A549 (cell line): ENCODE results near the gene ANKRD11. TPM values are rescaled to one million over a fixed set of nuclear protein-coding genes. Genes with fewer than 3 reads are reported as not detected.

ENCODE experiments used
- ATAC-seq, 2 experiments: fragments of 200-7000 bp in 1 of 2; fragments of >200 bp in 1 of 2; cut with Nextera tagmentation in 1 of 2; cut with Tn5 transposase in 1 of 2; 3 replicates each; pipeline versions ENCODE4 v1.8.0 to v1.9.1; 2018 to 2020; ENCODE audit warnings: mild to moderate bottlenecking in 1 of 2, moderate library complexity in 1 of 2
- CTCF ChIA-PET: fragments of 300-600 bp; sonication (Branson Sonifier 250); formaldehyde crosslinking; extraction: SDS; loops from one replicate; lab custom pipeline; 2021; ENCODE audit warnings: antibody characterized with exemption, inconsistent platforms; lab: Yijun Ruan, JAX
- POLR2A ChIA-PET: fragments of 350-600 bp; formaldehyde crosslinking; extraction: SDS; loops from one replicate; lab custom pipeline; 2021; ENCODE audit warnings: antibody characterized with exemption, inconsistent platforms; lab: Yijun Ruan, JAX
- DNase-seq, 2 experiments: peaks; one replicate each; pipeline versions ENCODE4 v3.0.0 to v3.0.0-alpha.2; 2011 to 2016; ENCODE audit warnings: low read depth in 1 of 2, low spot score in 1 of 2
- FAIRE-seq: peaks from 2 replicates; lab custom pipeline; 2011; peaks lifted over from hg19 to GRCh38; lab: Jason Lieb, UNC
- H3K27ac ChIP-seq, 2 experiments: fragments of >200 bp; sonication (Bioruptor Twin); formaldehyde crosslinking; 3 replicates each; pipeline ENCODE4 v1.5.1; 2016 to 2017
- H3K4me1 ChIP-seq: fragments of >200 bp; sonication (Bioruptor Twin); formaldehyde crosslinking; 3 replicates; pipeline ENCODE4 v1.6.1; 2016
- H3K4me2 ChIP-seq: fragments of >200 bp; sonication (Bioruptor Twin); formaldehyde crosslinking; 3 replicates; pipeline ENCODE4 v1.6.1; 2016
- H3K4me3 ChIP-seq: fragments of >200 bp; sonication (Bioruptor Twin); formaldehyde crosslinking; 3 replicates; pipeline ENCODE4 v1.5.1; 2016
- H3K9me3 ChIP-seq: fragments of >200 bp; sonication (Bioruptor Twin); formaldehyde crosslinking; 3 replicates; pipeline ENCODE4 v1.6.1; 2016
- BHLHE40 ChIP-seq: IDR thresholded peaks from 2 replicates; pipeline ENCODE4 v1.6.1; 2012; ENCODE audit warnings: low read depth, low read length, inconsistent platforms
- CBX2 ChIP-seq: fragments of 200-600 bp; sonication (generic); IDR thresholded peaks from 2 replicates; pipeline ENCODE4 v1.6.1; 2016; ENCODE audit warnings: low read depth, mild to moderate bottlenecking, borderline replicate concordance
- EHMT2 ChIP-seq: fragments of 200-600 bp; sonication (generic); IDR thresholded peaks from 2 replicates; pipeline ENCODE4 v1.6.1; 2016; ENCODE audit warnings: antibody characterized with exemption, low read depth, mild to moderate bottlenecking, moderate library complexity
- EP300 ChIP-seq, 2 experiments: fragments of >200 bp; sonication (Bioruptor Twin); formaldehyde crosslinking; IDR thresholded peaks; 2 replicates in 1 of 2; 3 replicates in 1 of 2; pipeline ENCODE4 v1.6.1; 2016 to 2017
- ESRRA ChIP-seq: fragments of 150-350 bp; IDR thresholded peaks from 2 replicates; pipeline ENCODE4 v1.6.1; 2014; ENCODE audit warnings: mild to moderate bottlenecking, low read length, borderline replicate concordance
- GATA3 ChIP-seq: IDR thresholded peaks from 2 replicates; pipeline ENCODE4 v1.6.1; 2012; ENCODE audit warnings: borderline replicate concordance
- HEYL ChIP-seq: fragments of 250-450 bp; sonication (Bioruptor Pico); IDR thresholded peaks from 2 replicates; pipeline ENCODE4 v1.8.0; 2021; ENCODE audit warnings: mild to moderate bottlenecking, moderate library complexity
- HOXA7 ChIP-seq: fragments of 250-450 bp; sonication (Bioruptor Pico); IDR thresholded peaks from 2 replicates; pipeline ENCODE4 v1.5.0; 2020; ENCODE audit warnings: mild to moderate bottlenecking, moderate library complexity
- HOXB5 ChIP-seq: fragments of 250-450 bp; sonication (Bioruptor Pico); IDR thresholded peaks from 2 replicates; pipeline ENCODE4 v1.5.0; 2020; ENCODE audit warnings: mild to moderate bottlenecking, moderate library complexity
- MAFK ChIP-seq: fragments of 450-650 bp; IDR thresholded peaks from 2 replicates; pipeline ENCODE4 v1.6.1; 2014; ENCODE audit not compliant: partially characterized antibody
- NFE2L2 ChIP-seq: fragments of 150-350 bp; conservative IDR thresholded peaks from 2 replicates; pipeline ENCODE4 v1.6.1; 2014; ENCODE audit warnings: low read length
- NPAS2 ChIP-seq: fragments of 250-450 bp; sonication (Bioruptor Pico); IDR thresholded peaks from 2 replicates; pipeline ENCODE4 v1.8.0; 2022; ENCODE audit warnings: mild to moderate bottlenecking, moderate library complexity, borderline replicate concordance
- POLR2A ChIP-seq: IDR thresholded peaks from 2 replicates; pipeline ENCODE4 v1.6.1; 2012; ENCODE audit warnings: mild to moderate bottlenecking, low read length
- RAD21 ChIP-seq, 2 experiments: fragments of >200 bp in 1 of 2; sonication (Bioruptor Twin) in 1 of 2; formaldehyde crosslinking in 1 of 2; IDR thresholded peaks in 1 of 2; conservative IDR thresholded peaks in 1 of 2; 2 replicates in 1 of 2; 3 replicates in 1 of 2; pipeline ENCODE4 v1.6.1; 2012 to 2018; ENCODE audit warnings: inconsistent platforms in 1 of 2
- RNF2 ChIP-seq: fragments of 200-600 bp; sonication (generic); IDR thresholded peaks from 2 replicates; pipeline ENCODE4 v1.6.1; 2016; ENCODE audit warnings: low read depth, mild to moderate bottlenecking, antibody characterized with exemption, moderate library complexity, borderline replicate concordance
- SMC3 ChIP-seq: fragments of >200 bp; sonication (Bioruptor Twin); formaldehyde crosslinking; IDR thresholded peaks from 3 replicates; pipeline ENCODE4 v1.6.1; 2018; ENCODE audit warnings: inconsistent platforms
- ZC3H11A ChIP-seq: fragments of 450-650 bp; IDR thresholded peaks from 2 replicates; pipeline ENCODE4 v1.6.1; 2014; ENCODE audit warnings: antibody characterized with exemption, mild to moderate bottlenecking
- ZSCAN20 ChIP-seq: fragments of 250-450 bp; sonication (Bioruptor Pico); IDR thresholded peaks from 2 replicates; pipeline ENCODE4 v1.8.0; 2022; ENCODE audit warnings: mild to moderate bottlenecking, moderate library complexity
- WGBS: methylation state at CpG from one replicate; pipeline ENCODE4 v1.1.6; 2017; ENCODE audit errors: missing lambda C conversion rate; 5-methylcytosine and 5-hydroxymethylcytosine counted together
- polyA plus RNA-seq, 4 experiments: library from polyadenylated mRNA; depleted of rRNA in 3 of 4; stranded (reverse); fragments of >200 nt; fragmentation: RNase III in 1 of 4; extraction: RNeasy Plus Mini Kit Qiagen cat#74134 plus additional on column Dnase treatment in 1 of 4; gene quantifications; 2 replicates in 3 of 4; 3 replicates in 1 of 4; pipeline ENCODE4 v1.2.3, GENCODE V29; 2011 to 2017
- TF ChIP-seq, protein P1 (sequence below): IDR thresholded peaks from 2 replicates; pipeline ENCODE4 v1.6.1; 2012
- TF ChIP-seq, protein P2 (sequence below): fragments of 250-450 bp; sonication (Bioruptor Pico); IDR thresholded peaks from 2 replicates; pipeline ENCODE4 v1.5.0; 2021; ENCODE audit warnings: mild to moderate bottlenecking, moderate library complexity, borderline replicate concordance
- TF ChIP-seq, protein P3 (sequence below): fragments of 450-650 bp; IDR thresholded peaks from 2 replicates; pipeline ENCODE4 v1.6.1; 2014; ENCODE audit warnings: antibody characterized with exemption

The ANKRD11 gene
- polyA plus RNA-seq, 2 of the 4 experiments (the other 2 are of a cell fraction): 53.6 to 54.9 TPM

- Histone ChIP-seq H3K4me2 (no peak overlapping the region), H3K4me1 (peaks cover 56% of the 10 kb centered on the region), H3K27ac (no peak overlapping the region), H3K9me3 (no peaks in the 10 kb centered on the region), H3K4me3 (no peak overlapping the region)
- DNase-seq: no peak
- ChIA-PET CTCF (interaction anchor here (0.9 kb wide), 1 partner anchor 15 kb away, joined by 3 read pairs; no protein-coding TSS in a partner anchor), POLR2A (no interaction called here)
- WGBS: 97% methylated on average over 7 of the region's 7 CpGs
- ATAC-seq: no peak
- TF ChIP-seq EHMT2 (no peak), RAD21 (conservative IDR thresholded peaks at IDR 0.05 in 1 of 2, IDR thresholded peaks at IDR 0.05 in 1 of 2) (no peak), HOXA7 (CRISPR knock-in tag) (no peak), ESRRA (no peak), HOXB5 (CRISPR knock-in tag) (no peak), NPAS2 (CRISPR knock-in tag) (no peak), MAFK (no peak), CBX2 (no peak)
- TF ChIP-seq, protein P1, sequence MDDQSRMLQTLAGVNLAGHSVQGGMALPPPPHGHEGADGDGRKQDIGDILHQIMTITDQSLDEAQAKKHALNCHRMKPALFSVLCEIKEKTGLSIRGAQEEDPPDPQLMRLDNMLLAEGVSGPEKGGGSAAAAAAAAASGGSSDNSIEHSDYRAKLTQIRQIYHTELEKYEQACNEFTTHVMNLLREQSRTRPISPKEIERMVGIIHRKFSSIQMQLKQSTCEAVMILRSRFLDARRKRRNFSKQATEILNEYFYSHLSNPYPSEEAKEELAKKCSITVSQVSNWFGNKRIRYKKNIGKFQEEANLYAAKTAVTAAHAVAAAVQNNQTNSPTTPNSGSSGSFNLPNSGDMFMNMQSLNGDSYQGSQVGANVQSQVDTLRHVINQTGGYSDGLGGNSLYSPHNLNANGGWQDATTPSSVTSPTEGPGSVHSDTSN: no peak
- TF ChIP-seq, protein P2, sequence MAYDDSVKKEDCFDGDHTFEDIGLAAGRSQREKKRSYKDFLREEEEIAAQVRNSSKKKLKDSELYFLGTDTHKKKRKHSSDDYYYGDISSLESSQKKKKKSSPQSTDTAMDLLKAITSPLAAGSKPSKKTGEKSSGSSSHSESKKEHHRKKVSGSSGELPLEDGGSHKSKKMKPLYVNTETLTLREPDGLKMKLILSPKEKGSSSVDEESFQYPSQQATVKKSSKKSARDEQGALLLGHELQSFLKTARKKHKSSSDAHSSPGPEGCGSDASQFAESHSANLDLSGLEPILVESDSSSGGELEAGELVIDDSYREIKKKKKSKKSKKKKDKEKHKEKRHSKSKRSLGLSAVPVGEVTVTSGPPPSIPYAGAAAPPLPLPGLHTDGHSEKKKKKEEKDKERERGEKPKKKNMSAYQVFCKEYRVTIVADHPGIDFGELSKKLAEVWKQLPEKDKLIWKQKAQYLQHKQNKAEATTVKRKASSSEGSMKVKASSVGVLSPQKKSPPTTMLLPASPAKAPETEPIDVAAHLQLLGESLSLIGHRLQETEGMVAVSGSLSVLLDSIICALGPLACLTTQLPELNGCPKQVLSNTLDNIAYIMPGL (CRISPR knock-in tag): no peak
- FAIRE-seq: no peak
These were observed 122.8 kb downstream of the ANKRD11 start for GRCh38 chr16:89367538-89367915.

- ATAC-seq: no peak
- TF ChIP-seq ZSCAN20 (CRISPR knock-in tag) (no peak), SMC3 (no peak), POLR2A (no peak), RNF2 (no peak), NFE2L2 (no peak), HEYL (CRISPR knock-in tag) (no peak), ZC3H11A (no peak), GATA3 (no peak), CBX2 (no peak), EP300 (IDR thresholded peaks at IDR 0.05) (no peak), BHLHE40 (no peak)
- TF ChIP-seq, protein P3, sequence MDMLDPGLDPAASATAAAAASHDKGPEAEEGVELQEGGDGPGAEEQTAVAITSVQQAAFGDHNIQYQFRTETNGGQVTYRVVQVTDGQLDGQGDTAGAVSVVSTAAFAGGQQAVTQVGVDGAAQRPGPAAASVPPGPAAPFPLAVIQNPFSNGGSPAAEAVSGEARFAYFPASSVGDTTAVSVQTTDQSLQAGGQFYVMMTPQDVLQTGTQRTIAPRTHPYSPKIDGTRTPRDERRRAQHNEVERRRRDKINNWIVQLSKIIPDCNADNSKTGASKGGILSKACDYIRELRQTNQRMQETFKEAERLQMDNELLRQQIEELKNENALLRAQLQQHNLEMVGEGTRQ: no peak
- TF ChIP-seq, all 56 proteins: peak for 0
- no peak overlapping the region for H3K4me3 ChIP-seq
- FAIRE-seq (no peak), DNase-seq (no peak)
- peaks cover 62% of the 10 kb centered on the region for H3K4me1 ChIP-seq
- 94% methylated on average over 32 of the region's 37 CpGs for WGBS
- H3K9me3 ChIP-seq: no peaks in the 10 kb centered on the region
- H3K27ac ChIP-seq: no peak overlapping the region
- CTCF ChIA-PET: interaction anchor here (0.9 to 1.6 kb wide), 3 partner anchors 10 to 21 kb away, joined by 3 to 6 read pairs (median 3); no protein-coding TSS in a partner anchor
- POLR2A ChIA-PET: no interaction called here
- H3K4me2 ChIP-seq: no peak overlapping the region
These were observed 123.5 kb downstream of the ANKRD11 start for GRCh38 chr16:89366561-89367537.
